Activated CD8-positive, alpha-beta memory T cell treated with anti-CD3 and anti-CD28 coated beads for 1 hour (primary cell): ENCODE measurements around the gene WDR54.
"Not testable (repeated sequence)": the region's sequence is repeated elsewhere in the genome, so short reads cannot be mapped to it uniquely, and the experiment has no call there.

Source experiments
- DNase-seq, 2 donors: peaks; one replicate each; pipeline ENCODE4 v3.0.0-alpha.2; 2020; ENCODE audit warnings: low read depth in 1 of 2; ENCODE audit errors: extremely low read depth in 1 of 2

WDR54 gene

GRCh38 chr2:74427551-74427950 lies 6.0 kb downstream of the WDR54 start:
- DNase-seq, result no peak

GRCh38 chr2:74428675-74429074 lies 7.1 kb downstream of the WDR54 start:
- DNase-seq, result no peak

DNA sequence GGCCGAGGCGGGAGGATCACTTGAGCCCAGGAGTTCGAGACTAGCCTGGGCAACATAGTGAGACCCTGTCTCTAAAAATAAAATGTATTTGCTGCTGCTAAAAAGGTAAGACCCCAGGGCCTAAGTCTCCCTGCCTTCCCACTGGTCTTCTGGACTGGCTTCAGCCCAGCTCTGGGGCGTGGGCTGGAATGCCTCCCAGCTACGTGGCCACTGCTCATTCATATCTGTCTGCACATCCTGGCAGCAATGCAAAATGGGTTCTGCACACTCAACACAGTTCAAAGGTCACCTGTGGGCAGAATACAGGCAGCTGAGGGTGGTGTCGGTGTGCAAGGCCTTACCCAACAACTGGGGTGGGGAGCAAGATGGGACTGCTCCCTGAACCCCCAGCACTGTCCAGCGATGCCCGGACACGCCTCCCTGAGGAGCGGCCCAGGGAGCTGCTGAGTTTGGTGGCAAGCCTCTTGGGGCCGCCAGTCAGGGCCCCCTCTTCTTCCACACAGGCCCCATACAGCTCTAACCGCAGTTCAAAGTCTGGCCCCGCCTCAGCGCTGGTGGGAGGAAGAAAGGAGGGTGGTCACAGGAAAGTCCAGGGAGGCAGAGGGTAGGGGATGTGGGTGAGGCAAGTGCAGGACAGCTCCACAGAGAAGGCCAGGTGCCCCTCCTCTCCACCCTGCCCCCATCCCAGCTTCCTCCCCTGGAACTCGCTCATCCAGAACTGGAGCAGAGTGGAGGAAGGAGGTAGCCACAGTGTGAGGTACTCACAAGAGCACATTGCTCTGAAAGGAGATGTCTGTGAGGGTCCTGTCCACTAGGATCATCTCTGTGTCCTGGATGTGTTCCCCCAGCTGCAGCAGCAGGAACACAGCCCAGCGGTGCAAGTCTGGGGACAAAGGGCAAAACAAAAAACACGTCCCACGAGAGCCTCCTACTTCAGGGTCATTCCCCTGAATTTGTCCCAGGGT lies 8.2 kb downstream of the WDR54 start:
- DNase-seq, result no peak

GRCh38 chr2:74430502-74430901 lies 9.0 kb downstream of the WDR54 start:
- no peak for DNase-seq

DNA sequence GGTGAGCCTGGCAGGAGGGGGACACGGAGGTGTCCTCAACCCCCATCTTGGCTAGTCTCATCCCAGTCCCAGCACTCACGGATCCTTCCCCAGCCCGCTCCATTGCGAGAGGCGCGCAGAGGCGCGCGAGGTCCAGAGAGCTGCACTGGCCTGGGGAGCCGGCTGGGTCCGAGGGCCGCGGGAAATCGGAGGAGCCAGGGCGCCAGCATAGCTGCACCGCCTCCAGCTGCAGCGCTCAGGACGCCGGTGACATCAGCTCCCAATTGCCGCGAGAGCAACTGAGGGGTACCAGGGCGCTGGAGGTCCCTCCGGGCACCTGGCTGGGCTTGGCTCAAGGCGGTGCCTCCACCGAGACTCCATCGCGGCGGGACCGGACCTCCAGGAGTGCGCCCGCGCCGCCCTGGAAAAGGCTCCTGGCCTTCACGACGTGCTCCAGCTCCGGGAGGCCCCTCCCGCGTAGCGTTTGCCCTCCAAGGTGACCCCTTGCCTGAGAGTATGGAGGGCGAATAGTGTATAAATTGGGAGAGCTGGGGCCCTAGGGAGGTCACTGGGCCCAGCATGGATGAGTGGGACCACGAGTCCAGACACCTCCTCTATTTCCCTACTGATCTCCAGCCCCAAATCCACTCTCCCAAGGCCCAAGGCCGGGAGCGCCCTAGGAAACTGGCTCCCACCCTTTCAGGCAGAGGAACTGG lies 14.7 kb downstream of the WDR54 start:
- DNase-seq, result no peak

GRCh38 chr2:74436848-74437695 lies 15.5 kb downstream of the WDR54 start:
- no peak for DNase-seq

DNA sequence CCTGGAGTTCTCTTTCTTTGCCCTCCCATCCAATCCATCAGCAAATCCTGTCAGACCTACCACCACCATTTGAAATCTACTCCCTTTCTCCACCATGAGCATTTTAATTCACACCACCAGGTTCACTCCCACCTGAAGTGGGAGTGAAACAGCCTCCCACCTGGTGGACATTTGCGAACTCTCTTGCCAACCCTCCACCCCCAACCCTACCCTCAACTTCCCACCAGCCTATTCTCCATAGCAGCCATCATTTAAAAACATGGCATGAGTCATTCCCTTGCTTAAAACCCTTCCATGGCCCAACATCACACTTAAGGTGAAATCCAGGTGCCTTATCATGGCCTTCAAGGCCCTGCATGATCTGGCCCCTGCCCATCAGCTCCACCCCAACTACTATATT lies 16.7 kb downstream of the WDR54 start:
- no peak for DNase-seq

DNA sequence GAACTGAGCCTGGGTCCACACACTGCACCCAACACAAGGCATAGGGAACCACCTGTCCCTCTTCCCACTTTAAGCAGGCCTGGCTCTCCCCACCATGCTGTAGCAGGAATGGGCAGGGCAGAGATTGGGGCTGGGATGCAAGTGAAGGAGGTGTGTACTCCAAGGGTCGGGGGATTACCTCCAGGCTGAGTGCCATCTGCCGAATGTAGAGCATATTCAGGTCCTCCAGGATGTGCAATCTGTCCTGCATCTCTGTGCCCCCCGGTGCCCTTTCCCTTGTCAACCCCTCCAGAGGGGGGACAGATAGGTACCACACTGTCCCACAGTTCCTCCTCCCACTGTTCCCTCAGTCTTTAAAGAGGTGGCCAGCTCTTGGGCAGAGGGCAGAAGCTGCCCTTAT lies 17.8 kb downstream of the WDR54 start:
- DNase-seq, result no peak

DNA sequence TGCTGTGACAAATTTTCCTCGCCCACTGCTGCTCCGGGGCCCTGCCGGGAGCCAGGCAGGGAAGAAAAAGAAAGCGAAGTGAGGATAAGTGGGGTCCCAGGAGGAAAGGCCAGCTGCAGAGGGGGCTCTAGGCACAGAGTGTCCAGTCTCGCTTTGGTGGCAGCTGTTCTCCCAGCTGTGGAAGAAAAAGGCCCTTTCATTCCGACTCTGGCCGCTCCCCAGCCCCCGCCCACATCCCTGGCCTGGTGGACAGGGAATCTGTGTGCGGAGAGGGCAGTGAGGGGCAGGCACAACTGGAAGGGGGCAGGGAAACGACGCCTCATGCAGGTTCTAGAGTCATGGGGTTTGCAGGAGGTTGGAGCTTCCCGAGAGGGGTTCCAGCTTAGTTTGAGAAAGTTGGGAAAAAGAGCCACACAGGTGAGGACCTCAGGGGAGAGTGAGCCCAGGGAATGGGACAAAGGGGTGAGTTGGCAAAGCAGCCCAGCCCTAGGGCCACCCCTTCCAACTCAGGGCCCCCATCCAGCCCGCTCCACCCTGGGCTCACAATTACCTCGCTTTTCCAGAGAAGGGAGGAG lies 18.4 kb downstream of the WDR54 start:
- no peak for DNase-seq

- DNase-seq, result no peak
These were observed 19.0 kb downstream of the WDR54 start for GRCh38 chr2:74440378-74441169.

DNA sequence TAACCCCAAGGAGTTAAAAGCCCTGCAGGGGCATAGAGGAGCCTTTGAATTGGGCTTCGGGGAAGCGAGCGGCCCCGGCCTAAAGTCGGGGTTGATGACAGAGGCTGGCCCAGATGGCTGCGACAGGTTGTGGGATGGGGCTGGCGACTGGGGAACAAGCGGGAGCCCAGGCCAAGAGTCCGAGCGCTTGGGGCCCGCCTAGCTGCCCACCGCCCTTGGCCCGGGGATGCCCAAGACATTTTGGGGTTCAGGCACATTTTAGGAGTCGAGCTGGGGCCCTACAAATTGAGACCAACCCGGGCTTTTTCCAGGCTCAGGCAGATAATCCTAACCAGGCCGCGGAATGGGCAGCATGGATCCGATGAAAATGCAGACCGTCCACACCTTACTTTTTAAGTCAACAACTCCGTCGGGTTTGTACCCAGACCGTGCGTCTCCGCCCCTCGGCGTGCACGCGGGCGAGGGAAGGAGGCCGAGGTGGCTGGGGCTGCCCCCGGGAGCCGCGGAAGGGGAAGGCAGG lies 19.7 kb downstream of the WDR54 start:
- DNase-seq, result no peak

DNA sequence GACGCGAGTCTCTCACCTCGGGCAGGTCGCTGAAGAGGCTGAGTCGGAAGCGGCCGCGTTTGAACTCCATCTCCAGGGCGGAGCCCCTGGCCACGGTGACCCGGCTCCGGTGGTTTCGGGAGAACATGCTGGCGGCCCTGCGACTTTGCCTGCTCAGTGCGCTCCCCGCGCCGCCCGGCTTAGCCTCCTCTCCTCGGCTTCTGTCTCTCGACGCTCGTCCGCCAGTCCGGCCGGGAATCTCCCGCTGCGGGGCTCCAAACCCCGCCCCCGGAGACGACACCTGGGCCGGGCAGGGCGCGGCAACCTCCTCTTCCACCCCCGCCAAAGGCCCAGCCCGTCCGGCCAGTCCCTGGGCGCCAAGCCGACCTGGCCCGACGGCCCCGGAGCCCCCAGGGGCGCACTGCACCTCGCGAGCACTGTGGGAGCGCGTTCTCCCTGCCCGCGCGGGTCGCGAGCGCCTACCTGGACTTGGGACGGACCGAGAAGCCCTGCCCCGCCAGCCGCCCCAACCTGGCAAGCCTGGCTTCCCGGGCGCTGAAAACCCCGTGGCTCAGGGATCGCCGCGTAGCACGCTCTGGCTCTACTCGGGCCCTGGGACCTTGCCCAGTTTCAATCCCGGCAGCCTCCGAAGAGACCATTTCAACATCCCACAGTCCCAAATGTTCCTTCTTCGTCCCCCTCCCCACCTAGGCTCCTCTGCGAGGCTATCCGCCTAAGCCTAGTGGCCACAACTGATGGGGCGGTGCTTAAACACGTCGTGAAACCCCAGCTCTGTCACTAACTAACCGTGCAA lies 20.4 kb downstream of the WDR54 start, which contains the start of gene RTKN:
Gene RTKN, minus strand, starts transcription at position 248 of the 793 bp plus-strand sequence. Its CDS starts 121 bp downstream, at position 127.
- DNase-seq, result no peak

DNA sequence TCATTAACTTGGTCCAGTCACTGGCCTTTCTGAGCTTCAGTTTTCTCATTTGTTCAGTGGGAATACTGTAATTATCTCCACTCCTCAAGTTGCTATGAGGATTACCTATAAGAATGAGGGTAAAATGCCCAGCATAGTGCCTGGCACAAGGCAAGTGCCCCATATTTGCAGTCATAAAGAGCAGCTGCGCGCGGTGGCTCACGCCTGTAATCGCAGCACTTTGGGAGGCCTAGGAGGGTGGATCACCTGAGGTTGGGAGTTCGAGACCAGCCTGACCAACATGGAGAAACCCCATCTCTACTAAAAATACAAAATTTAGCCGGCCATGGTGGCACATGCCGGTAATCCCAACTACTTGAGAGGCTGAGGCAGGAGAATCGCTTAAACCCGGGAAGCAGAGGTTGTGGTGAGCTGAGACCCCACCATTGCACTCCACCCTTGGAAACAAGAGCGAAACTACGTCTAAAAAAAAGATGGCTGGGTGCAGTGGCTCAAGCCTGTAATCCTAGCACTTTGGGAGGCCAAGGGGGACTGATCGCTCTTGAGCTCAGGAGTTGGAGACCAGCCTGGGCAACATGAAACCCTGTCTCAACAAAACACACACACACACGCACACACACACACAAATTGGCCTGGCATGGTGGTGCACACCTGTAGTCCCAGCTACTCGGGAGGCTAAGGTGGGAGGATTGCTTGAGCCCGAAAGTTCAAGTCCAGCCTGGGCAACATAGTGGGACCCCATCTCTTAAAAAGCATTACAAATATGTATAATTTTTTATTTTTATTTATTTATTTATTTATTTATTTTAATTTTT lies 21.2 kb downstream of the WDR54 start:
- not testable (repeated sequence) for DNase-seq

DNA sequence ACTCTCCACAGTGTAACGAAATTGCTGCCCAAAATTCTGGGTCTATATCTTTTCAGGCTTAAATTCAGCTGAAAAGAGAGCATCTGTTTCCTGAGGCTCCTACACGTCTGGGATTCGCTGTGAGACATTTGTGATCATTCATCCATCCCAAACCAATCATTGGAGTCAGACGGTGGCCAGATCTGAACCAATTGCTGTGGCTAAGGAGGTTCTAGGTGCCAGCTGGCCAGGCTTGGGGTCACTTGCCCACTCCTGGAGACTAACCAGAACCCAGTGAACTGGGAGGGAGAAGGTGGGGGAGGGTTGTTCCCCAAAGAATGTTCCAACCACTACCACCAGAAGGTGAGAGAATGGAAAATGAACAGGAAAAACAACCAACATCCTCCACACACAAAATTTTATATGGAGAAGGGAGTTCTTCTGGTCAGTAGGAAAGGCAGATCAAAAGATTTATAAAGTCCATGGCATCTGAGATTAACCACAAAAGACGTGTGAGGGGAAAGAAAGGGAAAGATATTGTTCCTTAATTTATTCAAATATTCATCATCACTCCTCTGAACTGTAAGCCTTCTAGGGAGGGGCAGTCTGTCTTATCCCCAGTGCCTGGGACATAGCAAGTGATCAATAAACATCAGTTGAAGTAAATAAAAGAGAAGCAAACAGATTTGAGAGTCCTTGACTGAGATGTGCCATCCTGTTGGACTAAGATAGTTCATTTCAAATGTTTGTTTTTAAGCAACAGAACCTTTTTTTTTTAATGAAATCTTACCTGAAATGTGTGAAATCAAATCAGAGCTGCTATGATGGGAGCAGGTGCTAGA lies 23.2 kb downstream of the WDR54 start:
- no peak for DNase-seq

GRCh38 chr2:74447230-74447999 lies 25.9 kb downstream of the WDR54 start:
- DNase-seq, result no peak

DNA sequence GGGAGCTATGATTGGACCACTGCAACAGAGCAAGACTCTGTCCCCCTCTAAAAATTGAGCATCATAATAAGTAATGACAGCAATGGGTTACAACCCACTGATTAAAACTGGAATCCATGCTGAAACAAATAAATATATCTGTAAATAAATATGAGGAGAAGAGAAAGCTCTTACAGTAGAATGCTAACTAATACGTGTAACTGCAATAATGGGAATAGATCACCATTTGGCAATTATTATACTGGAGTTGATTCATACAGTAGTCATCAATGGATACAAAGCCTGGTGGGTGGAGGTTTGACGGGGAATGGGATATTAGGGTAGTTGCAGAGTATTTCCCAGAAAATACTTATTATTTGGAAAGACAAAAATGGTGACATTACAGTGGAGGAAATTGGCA lies 27.2 kb downstream of the WDR54 start:
- DNase-seq, result no peak
